OCI-LY1 (cell line): ENCODE results near the gene SLC27A2.

Source experiments
- H2AFZ ChIP-seq: fragments of 200-600 bp; sonication (generic), shearing (Covaris generic); 2 replicates; pipeline ENCODE4 v1.6.0; 2014; ENCODE audit warnings: antibody characterized with exemption, mild to moderate bottlenecking, low read length
- H3F3A ChIP-seq: fragments of 200-600 bp; sonication (generic), shearing (Covaris generic); 2 replicates; pipeline ENCODE4 v1.6.0; 2014; ENCODE audit warnings: mild to moderate bottlenecking, antibody characterized with exemption, low read length, moderate library complexity; ENCODE audit not compliant: insufficient read depth
- H3K27ac ChIP-seq: fragments of 200-600 bp; sonication (generic); 2 replicates; pipeline ENCODE4 v1.5.1; 2014; ENCODE audit warnings: low read length, mixed run types, mild to moderate bottlenecking, low read depth; ENCODE audit not compliant: poor library complexity, severe bottlenecking
- H3K27me3 ChIP-seq: fragments of 200-600 bp; sonication (generic); 2 replicates; pipeline ENCODE4 v1.6.0; 2014; ENCODE audit warnings: antibody characterized with exemption, mild to moderate bottlenecking, low read length, moderate library complexity; ENCODE audit not compliant: insufficient read depth
- H3K36me3 ChIP-seq: fragments of 200-600 bp; sonication (generic); 2 replicates; pipeline ENCODE4 v1.6.1; 2014; ENCODE audit warnings: mild to moderate bottlenecking, antibody characterized with exemption, low read length, moderate library complexity, mixed read lengths; ENCODE audit not compliant: insufficient read depth
- H3K4me1 ChIP-seq: fragments of 200-600 bp; sonication (generic); 2 replicates; pipeline ENCODE4 v1.5.1; 2014; ENCODE audit warnings: mild to moderate bottlenecking, low read length, moderate library complexity; ENCODE audit not compliant: insufficient read depth, severe bottlenecking
- H3K4me2 ChIP-seq: fragments of 200-600 bp; sonication (generic), shearing (Covaris generic); 2 replicates; pipeline ENCODE4 v1.6.1; 2014; ENCODE audit warnings: low read length
- H3K4me3 ChIP-seq: fragments of 200-600 bp; sonication (generic); 2 replicates; pipeline ENCODE4 v1.5.1; 2014; ENCODE audit warnings: low read length, low read depth, mild to moderate bottlenecking, mixed read lengths; ENCODE audit not compliant: poor library complexity, severe bottlenecking
- H3K79me2 ChIP-seq: fragments of 200-600 bp; shearing (Covaris generic); 2 replicates; pipeline ENCODE4 v1.6.1; 2016; ENCODE audit warnings: mixed run types, low read length, mixed read lengths; ENCODE audit not compliant: insufficient read depth
- H3K9ac ChIP-seq: fragments of 200-600 bp; sonication (generic), shearing (Covaris generic); 2 replicates; pipeline ENCODE4 v1.6.1; 2014; ENCODE audit warnings: mild to moderate bottlenecking, low read length, mixed read lengths
- H3K9me2 ChIP-seq: fragments of 200-600 bp; sonication (generic), shearing (Covaris generic); 2 replicates; pipeline ENCODE4 v1.6.1; 2014; ENCODE audit warnings: low read depth, mild to moderate bottlenecking, low read length, mixed read lengths
- H3K9me3 ChIP-seq: fragments of 200-600 bp; shearing (Covaris generic); 2 replicates; pipeline ENCODE4 v1.6.1; 2014; ENCODE audit warnings: low read length, mixed read lengths
- H4K20me1 ChIP-seq: fragments of 200-600 bp; sonication (generic), shearing (Covaris generic); 2 replicates; pipeline ENCODE4 v1.6.0; 2016; ENCODE audit warnings: mild to moderate bottlenecking, low read length; ENCODE audit not compliant: insufficient read depth
- EZH2 ChIP-seq: fragments of 200-600 bp; sonication (generic), shearing (Covaris generic); IDR thresholded peaks from 2 replicates; pipeline ENCODE4 v1.8.0; 2017; ENCODE audit warnings: borderline replicate concordance, mixed run types, mild to moderate bottlenecking, antibody characterized with exemption, low read length, moderate library complexity, mixed read lengths
- TF ChIP-seq, protein P1 (sequence below): fragments of 200-600 bp; sonication (generic), shearing (Covaris generic); IDR thresholded peaks from 2 replicates; pipeline ENCODE4 v1.5.1; 2017; ENCODE audit warnings: mild to moderate bottlenecking, antibody characterized with exemption, low read length, moderate library complexity, mixed read lengths

Gene SLC27A2

GRCh38 chr15:50275091-50275490, 93.1 kb downstream of the SLC27A2 start:
- Histone ChIP-seq H4K20me1 (no peaks in the 10 kb centered on the region), H3K9me2 (no peaks in the 10 kb centered on the region), H3K27ac (no peak overlapping the region), H3K4me1 (no peaks in the 10 kb centered on the region), H3K4me2 (no peak overlapping the region), H3K36me3 (peaks cover 9% of the 10 kb centered on the region; the same call in 1 of the 2 replicates), H3K27me3 (no peaks in the 10 kb centered on the region), H3K9ac (no peak overlapping the region), H3K79me2 (no peaks in the 10 kb centered on the region), H3K9me3 (no peaks in the 10 kb centered on the region), H3K4me3 (no peak overlapping the region), H3F3A (no peaks in the 10 kb centered on the region), H2AFZ (no peak overlapping the region)
- no peak for TF ChIP-seq EZH2
- TF ChIP-seq, protein P1, sequence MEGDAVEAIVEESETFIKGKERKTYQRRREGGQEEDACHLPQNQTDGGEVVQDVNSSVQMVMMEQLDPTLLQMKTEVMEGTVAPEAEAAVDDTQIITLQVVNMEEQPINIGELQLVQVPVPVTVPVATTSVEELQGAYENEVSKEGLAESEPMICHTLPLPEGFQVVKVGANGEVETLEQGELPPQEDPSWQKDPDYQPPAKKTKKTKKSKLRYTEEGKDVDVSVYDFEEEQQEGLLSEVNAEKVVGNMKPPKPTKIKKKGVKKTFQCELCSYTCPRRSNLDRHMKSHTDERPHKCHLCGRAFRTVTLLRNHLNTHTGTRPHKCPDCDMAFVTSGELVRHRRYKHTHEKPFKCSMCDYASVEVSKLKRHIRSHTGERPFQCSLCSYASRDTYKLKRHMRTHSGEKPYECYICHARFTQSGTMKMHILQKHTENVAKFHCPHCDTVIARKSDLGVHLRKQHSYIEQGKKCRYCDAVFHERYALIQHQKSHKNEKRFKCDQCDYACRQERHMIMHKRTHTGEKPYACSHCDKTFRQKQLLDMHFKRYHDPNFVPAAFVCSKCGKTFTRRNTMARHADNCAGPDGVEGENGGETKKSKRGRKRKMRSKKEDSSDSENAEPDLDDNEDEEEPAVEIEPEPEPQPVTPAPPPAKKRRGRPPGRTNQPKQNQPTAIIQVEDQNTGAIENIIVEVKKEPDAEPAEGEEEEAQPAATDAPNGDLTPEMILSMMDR = no peak

GRCh38 chr15:50275908-50276307, 93.9 kb downstream of the SLC27A2 start:
- H2AFZ ChIP-seq = no peak overlapping the region
- no peak overlapping the region for H3K4me2 ChIP-seq
- H3K9ac ChIP-seq = no peak overlapping the region
- TF ChIP-seq EZH2 = no peak
- TF ChIP-seq, protein P1 = no peak
- no peaks in the 10 kb centered on the region for H4K20me1 ChIP-seq
- H3K9me3 ChIP-seq = no peaks in the 10 kb centered on the region
- H3F3A ChIP-seq = no peaks in the 10 kb centered on the region
- no peaks in the 10 kb centered on the region for H3K79me2 ChIP-seq
- H3K27ac ChIP-seq = no peak overlapping the region
- H3K36me3 ChIP-seq = peaks cover 9% of the 10 kb centered on the region; the same call in 1 of the 2 replicates
- no peak overlapping the region for H3K4me3 ChIP-seq
- no peaks in the 10 kb centered on the region for H3K9me2 ChIP-seq
- H3K4me1 ChIP-seq = no peaks in the 10 kb centered on the region
- H3K27me3 ChIP-seq = no peaks in the 10 kb centered on the region

DNA sequence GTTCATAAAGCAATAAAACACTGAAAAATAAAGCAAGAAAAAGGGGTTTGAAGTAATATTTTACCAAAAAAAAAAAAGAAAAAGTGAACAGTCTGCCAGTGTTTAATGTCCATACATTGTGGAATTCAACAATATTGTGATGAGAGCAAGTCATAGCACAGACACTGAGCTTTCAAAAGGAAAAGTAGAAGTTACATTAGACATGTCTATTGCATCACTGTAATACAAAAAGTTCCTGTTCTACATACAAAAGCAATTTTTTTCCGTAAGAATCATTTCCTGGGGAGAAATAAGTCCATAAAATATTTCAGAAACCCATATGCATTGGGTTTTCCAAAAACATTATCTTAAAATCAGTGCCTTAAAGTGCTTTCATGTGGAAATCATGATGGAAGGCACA, 95.4 kb downstream of the SLC27A2 start:
- H2AFZ ChIP-seq = no peak overlapping the region
- H3K9ac ChIP-seq = no peak overlapping the region
- H3K9me2 ChIP-seq = no peaks in the 10 kb centered on the region
- H3K9me3 ChIP-seq = no peaks in the 10 kb centered on the region
- H3K27me3 ChIP-seq = no peaks in the 10 kb centered on the region
- H3K79me2 ChIP-seq = no peaks in the 10 kb centered on the region
- peaks cover 9% of the 10 kb centered on the region; the same call in 1 of the 2 replicates for H3K36me3 ChIP-seq
- no peaks in the 10 kb centered on the region for H3K4me1 ChIP-seq
- no peak overlapping the region for H3K4me2 ChIP-seq
- no peaks in the 10 kb centered on the region for H3F3A ChIP-seq
- no peaks in the 10 kb centered on the region for H4K20me1 ChIP-seq
- TF ChIP-seq EZH2 = no peak
- TF ChIP-seq, protein P1 = no peak
- H3K27ac ChIP-seq = no peak overlapping the region
- no peak overlapping the region for H3K4me3 ChIP-seq
